Hippocampal formation (tissue), 2 donors: ENCODE results near the gene KLF6.

Experiments
- DNase-seq, 2 donors: peaks; one replicate each; lab custom pipeline; 2025; lab: John Stamatoyannopoulos, UW

Gene KLF6

DNA sequence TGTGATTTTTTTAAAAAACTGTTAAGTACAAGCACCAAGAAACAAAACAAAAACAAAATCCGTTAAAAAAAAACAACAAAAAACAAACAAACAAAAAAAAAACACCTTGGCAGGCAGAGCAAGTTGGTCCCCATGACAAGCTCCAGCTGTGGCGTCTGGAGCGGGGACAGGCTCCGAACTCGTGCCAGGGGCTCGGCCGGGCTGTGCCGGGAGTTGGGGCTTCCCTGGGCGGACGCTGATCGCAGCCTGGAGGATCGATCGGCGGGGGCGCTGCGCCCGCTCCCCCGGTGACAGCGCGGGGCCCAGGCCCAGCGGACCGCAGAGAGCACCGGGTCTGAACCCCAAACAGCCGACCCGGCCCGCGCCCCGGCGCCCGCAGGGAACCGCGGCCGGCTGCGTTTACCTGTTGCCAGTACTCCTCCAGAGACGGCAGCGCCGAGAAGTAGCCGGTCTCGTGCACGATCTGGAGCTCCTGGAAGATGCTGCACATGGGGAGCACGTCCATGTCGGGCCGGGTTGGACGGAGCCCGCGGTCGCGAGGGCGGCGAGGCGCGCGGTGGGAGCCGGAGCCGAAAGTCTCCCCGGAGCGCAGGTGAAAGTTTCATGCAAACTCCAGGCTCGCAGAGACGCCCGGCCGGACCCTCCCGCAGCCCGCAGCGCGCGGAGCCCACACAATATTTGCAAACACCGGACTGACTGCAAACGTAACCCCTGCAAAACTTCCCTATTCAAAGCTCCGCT, at the start of gene KLF6:
Gene KLF6 (minus strand): TSS at position 700 of the 741 bp plus-strand sequence. CDS start 195 bp downstream, at position 505.
- DNase-seq, result no peak

- DNase-seq, result no peak
Observed at GRCh38 chr10:3834404-3834803, 49.4 kb upstream of the KLF6 start.

DNA sequence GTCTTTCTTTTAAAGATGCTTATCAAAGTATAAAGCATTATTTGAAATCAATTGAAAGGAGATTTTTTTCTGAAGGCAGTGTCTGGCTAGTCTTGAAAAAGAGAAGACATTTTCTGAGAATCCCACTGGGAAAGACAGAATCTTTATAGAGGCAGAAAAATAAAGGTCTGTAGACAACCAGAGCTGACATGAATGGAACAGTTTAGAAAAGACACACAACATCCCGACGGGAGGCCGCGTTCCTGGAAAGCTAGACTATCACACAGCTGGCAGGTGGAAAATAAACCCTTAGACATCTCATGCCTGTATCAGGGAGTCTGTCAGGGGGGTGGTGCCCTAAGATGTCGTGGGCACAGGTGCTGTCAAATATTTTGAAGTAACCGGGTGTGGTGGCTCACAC, 48.0 kb upstream of the KLF6 start:
- DNase-seq, result no peak

- DNase-seq, result no peak
Observed at GRCh38 chr10:3832022-3832786, 47.2 kb upstream of the KLF6 start.

GRCh38 chr10:3831608-3832007, 46.6 kb upstream of the KLF6 start:
- DNase-seq, result no peak

GRCh38 chr10:3830946-3831345, 45.9 kb upstream of the KLF6 start:
- no peak for DNase-seq

DNA sequence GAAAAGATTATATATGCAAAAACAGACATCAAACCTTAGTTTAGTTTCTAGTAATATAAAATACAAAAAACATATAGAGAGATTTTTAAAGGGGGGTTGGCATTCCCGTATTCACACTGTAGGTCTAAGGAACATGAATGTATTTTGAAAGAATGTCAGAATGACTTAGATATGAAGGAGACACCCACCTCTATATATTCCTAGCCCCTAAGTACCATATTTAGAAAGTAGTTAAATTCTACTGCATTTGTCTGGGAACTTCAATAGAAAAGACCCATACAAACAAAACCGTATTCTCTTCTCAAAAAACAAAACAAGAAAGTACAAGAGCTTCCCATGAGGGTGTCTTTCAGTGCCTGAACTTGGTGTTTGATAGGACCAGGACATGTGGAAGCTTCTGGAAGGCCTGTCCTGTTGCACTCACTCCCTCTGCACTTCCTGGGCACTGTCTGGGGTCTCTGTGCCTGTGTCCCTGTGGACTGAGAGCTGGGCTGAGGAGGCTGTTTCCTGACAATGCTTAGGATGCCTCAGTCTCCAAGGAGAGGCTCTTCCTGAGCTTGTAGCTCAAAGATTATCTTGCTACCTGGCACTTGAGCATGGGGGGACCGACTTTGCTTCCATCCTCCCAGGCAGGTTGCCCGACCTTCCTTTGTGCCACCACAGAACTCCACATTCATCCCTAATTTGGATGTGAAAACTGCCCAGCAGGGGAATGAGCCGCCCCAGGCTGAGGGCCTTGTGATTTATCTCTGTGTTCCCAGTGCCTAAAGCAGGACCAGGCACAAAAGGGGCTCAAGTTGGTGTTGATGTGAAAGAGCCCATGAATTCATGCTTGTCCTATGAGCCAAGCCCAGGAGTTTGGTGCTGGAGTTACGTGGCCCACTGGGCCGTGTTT, 44.4 kb upstream of the KLF6 start:
- DNase-seq, result no peak

- DNase-seq, result peak in 1 of 2 donors; percentile 15
Observed at GRCh38 chr10:3828404-3829155, 43.6 kb upstream of the KLF6 start.

DNA sequence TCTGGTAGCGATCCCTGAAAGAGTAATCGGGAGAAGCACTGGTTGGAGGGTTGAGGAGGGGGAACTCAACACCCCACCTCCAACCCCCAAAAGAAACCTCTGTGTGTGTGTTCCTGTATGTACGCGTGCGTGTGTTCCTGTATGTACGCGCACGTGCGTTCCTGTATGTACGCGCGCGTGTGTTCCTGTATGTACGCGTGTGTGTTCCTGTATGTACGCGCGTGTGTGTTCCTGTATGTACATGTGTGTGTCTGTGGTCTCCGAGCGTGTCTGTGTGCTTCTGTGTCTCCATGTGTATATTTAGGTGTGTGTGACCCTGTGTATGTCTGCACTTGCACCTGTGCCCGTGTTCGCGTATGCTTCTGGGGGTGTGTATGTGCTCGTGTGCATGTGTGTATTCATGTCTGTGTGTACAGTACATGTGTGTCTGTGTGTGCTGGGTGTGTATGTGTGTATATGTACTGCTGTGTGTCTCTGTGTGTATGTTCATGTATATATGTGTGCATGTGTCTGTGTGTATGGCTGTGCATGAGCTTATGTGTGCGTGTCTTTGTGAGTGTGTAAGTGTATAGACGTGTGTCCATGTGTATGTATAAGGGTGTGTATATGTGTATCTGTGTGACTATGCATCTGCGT, 42.9 kb upstream of the KLF6 start:
- no peak for DNase-seq

GRCh38 chr10:3827266-3827665, 42.3 kb upstream of the KLF6 start:
- no peak for DNase-seq

DNA sequence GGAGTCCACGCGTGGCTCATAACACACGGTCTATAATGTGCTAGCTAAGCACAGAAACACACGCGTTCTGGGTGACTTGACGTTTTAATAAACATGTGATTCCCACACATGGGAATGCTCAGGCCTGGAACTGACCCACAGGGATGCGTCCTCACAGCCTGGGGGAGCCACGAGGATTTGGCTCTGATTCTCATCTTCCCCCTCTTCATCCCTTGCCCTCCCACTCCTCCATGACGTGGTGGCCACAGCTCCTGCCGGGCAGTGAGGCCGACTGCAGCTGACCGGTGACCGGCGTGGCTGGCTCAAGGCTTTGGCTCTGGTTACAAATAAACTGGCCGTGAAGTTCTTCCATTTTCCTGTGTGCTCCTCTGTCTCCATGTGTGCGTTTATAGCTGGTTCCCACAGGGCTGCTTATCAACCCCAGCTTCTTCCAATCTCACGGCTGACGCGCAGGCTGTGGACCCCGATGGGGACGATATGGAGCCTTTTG, 40.9 kb upstream of the KLF6 start:
- DNase-seq, result no peak

DNA sequence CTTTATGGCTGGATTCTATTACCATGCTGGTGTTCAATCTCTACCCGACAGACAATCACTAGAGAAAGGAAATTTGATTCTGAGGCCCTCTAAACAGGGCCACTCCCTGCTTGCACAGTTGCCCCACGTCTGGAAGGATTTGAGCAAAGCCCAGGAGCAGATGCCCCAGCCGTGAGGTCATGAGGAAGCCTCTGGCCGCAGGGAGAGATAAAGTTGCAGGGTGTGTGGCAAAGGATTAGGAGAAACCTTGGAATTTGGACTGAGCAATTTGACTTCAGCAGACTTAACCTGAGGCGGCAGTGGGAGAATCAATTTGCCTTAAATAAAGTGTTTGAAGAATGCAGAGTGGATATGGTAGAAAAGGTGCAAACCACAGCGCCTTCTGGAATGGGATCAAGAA, 40.2 kb upstream of the KLF6 start:
- DNase-seq, result no peak

DNA sequence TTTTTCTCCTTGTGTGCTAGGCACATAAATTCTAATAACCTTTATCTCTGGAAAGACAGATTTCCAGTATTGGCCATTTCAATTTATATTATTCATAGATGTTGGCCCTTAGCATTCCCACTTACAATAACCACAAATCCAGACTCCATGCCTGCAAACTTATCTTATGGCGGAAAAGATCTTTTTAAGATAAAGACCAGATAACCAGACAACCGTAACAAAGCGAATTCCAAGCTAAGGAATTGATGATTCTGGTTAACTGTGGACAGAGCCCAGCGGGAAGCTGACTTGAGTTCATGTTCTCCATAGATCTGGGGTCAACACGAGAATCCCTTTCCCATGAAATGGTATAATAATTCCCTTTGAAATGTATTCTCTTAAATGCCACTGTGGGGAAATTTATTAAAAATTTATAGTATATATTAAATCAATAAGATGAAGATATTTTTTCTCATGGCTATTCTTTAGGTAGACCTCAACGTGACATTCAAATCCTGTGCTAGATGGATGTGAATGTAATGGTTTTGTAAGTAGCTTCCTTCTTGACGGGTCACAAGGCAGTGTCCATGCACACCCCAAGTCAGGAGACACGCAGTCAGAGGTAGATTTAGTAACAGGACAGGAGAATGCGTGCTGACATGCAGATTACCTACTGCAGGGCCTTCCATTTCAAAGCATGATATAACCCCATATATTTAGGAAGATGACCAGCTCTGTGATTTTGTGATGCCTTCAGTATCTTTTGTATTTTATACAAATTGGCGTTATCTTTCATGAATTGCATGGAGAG, 37.7 kb upstream of the KLF6 start:
- DNase-seq, result no peak

- no peak for DNase-seq
Observed at GRCh38 chr10:3820255-3820654, 35.2 kb upstream of the KLF6 start.

- DNase-seq, result no peak
Observed at GRCh38 chr10:3816995-3817394, 32.0 kb upstream of the KLF6 start.

DNA sequence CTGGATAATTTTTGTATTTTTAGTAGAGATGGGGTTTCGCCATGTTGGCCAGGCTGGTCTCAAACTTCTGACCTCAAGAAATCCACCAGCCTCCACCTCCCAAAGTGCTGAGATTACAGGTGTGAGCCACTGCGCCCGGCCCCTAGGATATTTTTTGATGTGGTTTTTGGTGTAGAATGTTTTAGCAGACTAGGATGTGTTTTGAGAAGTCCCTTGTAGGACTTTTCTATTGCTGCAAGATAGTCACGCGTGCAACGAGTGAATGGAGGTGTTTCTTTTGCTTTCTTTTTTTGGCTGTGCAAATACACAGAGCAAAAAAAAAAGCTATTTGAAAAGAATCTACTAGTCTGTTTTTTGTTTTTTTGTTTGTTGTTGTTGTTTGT, 29.8 kb upstream of the KLF6 start:
- DNase-seq, result no peak

GRCh38 chr10:3813986-3814837, 29.2 kb upstream of the KLF6 start:
- no peak for DNase-seq

DNA sequence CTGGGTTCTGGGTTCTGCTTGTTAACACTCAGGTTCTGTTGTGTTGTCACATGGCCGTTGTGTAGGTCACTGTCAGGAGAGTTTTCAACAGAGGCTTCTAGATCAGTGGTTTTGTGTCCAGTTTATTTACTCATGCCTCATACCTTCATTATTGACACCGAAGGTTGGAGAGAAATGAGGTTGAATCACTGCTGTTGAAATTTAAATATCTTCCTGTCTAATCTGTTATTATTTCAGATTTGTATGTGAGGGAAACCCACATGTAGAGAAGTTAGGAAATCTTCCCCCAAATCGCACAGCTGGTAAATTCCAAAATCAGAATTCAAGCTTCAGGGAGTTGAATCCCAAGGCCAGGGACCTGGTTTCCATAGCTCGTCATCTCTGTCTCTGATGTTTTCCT, 28.3 kb upstream of the KLF6 start:
- DNase-seq, result no peak

- no peak for DNase-seq
Observed at GRCh38 chr10:3812141-3812540, 27.1 kb upstream of the KLF6 start.
